GM12892 (cell line): ENCODE results near the gene LBHD2.

Source experiments
- DNase-seq: peaks from one replicate; pipeline ENCODE4 v3.0.0; 2011; ENCODE audit not compliant: insufficient read length
- FAIRE-seq: peaks from 2 replicates; lab custom pipeline; 2011; peaks lifted over from hg19 to GRCh38; lab: Jason Lieb, UNC
- POLR2A ChIP-seq: IDR thresholded peaks from 2 replicates; pipeline ENCODE4 v1.6.1; 2011; ENCODE audit warnings: low read depth, low read length, control low read depth
- POLR2AphosphoS5 ChIP-seq: IDR thresholded peaks from 2 replicates; pipeline ENCODE4 v1.6.1; 2011; ENCODE audit warnings: low read depth, low read length, control low read depth
- TAF1 ChIP-seq: IDR thresholded peaks from 2 replicates; pipeline ENCODE4 v1.6.1; 2011; ENCODE audit warnings: low read depth, mild to moderate bottlenecking, control low read depth, low read length, borderline replicate concordance

Gene LBHD2

GRCh38 chr14:103070263-103070885, 13.6 kb upstream of the LBHD2 start:
- no peak for FAIRE-seq
- DNase-seq, result no peak
- TF ChIP-seq POLR2A (no peak), POLR2AphosphoS5 (no peak), TAF1 (no peak)

- no peak for TF ChIP-seq TAF1
- no peak for TF ChIP-seq POLR2AphosphoS5
- no peak for TF ChIP-seq POLR2A
- FAIRE-seq (no peak), DNase-seq (no peak)
These were observed 13.0 kb upstream of the LBHD2 start for GRCh38 chr14:103070971-103071542.

- no peak for DNase-seq
- FAIRE-seq, result no peak
- TF ChIP-seq POLR2A (no peak), POLR2AphosphoS5 (no peak), TAF1 (no peak)
These were observed 12.3 kb upstream of the LBHD2 start for GRCh38 chr14:103071544-103072251.

- FAIRE-seq (no peak), DNase-seq (no peak)
- TF ChIP-seq POLR2AphosphoS5 (no peak), POLR2A (no peak), TAF1 (no peak)
These were observed 11.2 kb upstream of the LBHD2 start for GRCh38 chr14:103072595-103073366.

- FAIRE-seq (no peak), DNase-seq (no peak)
- TF ChIP-seq POLR2AphosphoS5 (no peak), TAF1 (no peak), POLR2A (no peak)
These were observed 10.6 kb upstream of the LBHD2 start for GRCh38 chr14:103073367-103073875.

- TF ChIP-seq TAF1, result no peak
- TF ChIP-seq POLR2AphosphoS5, result no peak
- TF ChIP-seq POLR2A, result no peak
- FAIRE-seq (peak; percentile 53), DNase-seq (no peak)
These were observed 9.9 kb upstream of the LBHD2 start for GRCh38 chr14:103073876-103074728.

- FAIRE-seq (no peak), DNase-seq (no peak)
These were observed 9.2 kb upstream of the LBHD2 start for GRCh38 chr14:103074729-103075367.

GRCh38 chr14:103078420-103078749, 5.6 kb upstream of the LBHD2 start:
- DNase-seq (peak; percentile 76), FAIRE-seq (no peak)
- TF ChIP-seq POLR2A (no peak), TAF1 (no peak), POLR2AphosphoS5 (no peak)

More at GRCh38 chr14:103074729-103075367, 9.2 kb upstream of the LBHD2 start:
- no peak for TF ChIP-seq TAF1
- no peak for TF ChIP-seq POLR2AphosphoS5
- no peak for TF ChIP-seq POLR2A

- FAIRE-seq, result no peak
- DNase-seq, result no peak
- TF ChIP-seq POLR2AphosphoS5 (no peak), TAF1 (no peak)
These were observed 5.0 kb upstream of the LBHD2 start for GRCh38 chr14:103078860-103079587.

GRCh38 chr14:103081951-103082350, 2.1 kb upstream of the LBHD2 start:
- TF ChIP-seq POLR2AphosphoS5, result no peak
- no peak for TF ChIP-seq TAF1
- no peak for TF ChIP-seq POLR2A
- DNase-seq (no peak), FAIRE-seq (no peak)
